ENCODE data around the gene MAK.
"Not testable (repeated sequence)": the region's sequence is repeated elsewhere in the genome, so short reads cannot be mapped to it uniquely, and the experiment has no call there.

The MAK gene

DNA sequence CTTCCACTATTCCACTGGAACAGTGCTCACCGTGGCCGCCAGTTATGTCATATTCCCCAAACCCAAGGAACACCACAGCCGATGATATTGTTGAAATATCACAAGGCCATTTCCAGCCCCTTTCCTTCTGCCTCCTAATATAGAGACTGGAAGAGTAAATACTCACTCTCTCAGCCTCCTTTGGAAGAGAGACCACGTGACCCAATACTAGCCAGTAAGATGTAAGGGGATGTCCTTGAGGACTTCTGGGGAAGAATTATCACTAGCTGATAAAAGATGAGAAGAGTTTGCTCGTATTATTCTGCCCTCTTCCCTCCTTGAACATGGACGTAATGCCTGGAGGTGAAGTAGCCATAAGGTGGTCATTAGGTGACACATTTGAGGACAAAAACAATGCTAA lies 13.5 kb downstream of the MAK start:
- Histone ChIP-seq H3K9me2 (replicated peaks; ENCODE audit: insufficient read depth, low read length) (no peaks in the 10 kb centered on the region), H2AFZ (ENCODE audit: low read length) (no peak overlapping the region), H3K9me3 (replicated peaks; ENCODE audit: insufficient read depth, low read length) (no peaks in the 10 kb centered on the region), H3K9ac (ENCODE audit: low read length) (no peak overlapping the region), H3K27ac (ENCODE audit: low read length) (no peak overlapping the region), H3K4me3 (ENCODE audit: low read length) (no peak overlapping the region), H3K79me2 (ENCODE audit: low read length) (no peaks in the 10 kb centered on the region), H3K4me2 (ENCODE audit: low read depth, low read length) (no peak overlapping the region), H4K20me1 (ENCODE audit: insufficient read depth, low read length) (no peaks in the 10 kb centered on the region), H3K27me3 (replicated peaks; ENCODE audit: insufficient read depth, low read length) (no peaks in the 10 kb centered on the region), H3K4me1 (ENCODE audit: low read length) (no peaks in the 10 kb centered on the region), H3K36me3 (replicated peaks; ENCODE audit: insufficient read depth, low read length) (no peaks in the 10 kb centered on the region), H3F3A (ENCODE audit: insufficient read depth, low read length) (no peaks in the 10 kb centered on the region)
- DNase-seq = no peak
- no peak for TF ChIP-seq EZH2phosphoT487 (IDR thresholded peaks at IDR 0.05; ENCODE audit: low read length)
- TF ChIP-seq, protein P1, sequence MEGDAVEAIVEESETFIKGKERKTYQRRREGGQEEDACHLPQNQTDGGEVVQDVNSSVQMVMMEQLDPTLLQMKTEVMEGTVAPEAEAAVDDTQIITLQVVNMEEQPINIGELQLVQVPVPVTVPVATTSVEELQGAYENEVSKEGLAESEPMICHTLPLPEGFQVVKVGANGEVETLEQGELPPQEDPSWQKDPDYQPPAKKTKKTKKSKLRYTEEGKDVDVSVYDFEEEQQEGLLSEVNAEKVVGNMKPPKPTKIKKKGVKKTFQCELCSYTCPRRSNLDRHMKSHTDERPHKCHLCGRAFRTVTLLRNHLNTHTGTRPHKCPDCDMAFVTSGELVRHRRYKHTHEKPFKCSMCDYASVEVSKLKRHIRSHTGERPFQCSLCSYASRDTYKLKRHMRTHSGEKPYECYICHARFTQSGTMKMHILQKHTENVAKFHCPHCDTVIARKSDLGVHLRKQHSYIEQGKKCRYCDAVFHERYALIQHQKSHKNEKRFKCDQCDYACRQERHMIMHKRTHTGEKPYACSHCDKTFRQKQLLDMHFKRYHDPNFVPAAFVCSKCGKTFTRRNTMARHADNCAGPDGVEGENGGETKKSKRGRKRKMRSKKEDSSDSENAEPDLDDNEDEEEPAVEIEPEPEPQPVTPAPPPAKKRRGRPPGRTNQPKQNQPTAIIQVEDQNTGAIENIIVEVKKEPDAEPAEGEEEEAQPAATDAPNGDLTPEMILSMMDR (IDR thresholded peaks at IDR 0.05; ENCODE audit: low read length) = no peak
- TF ChIP-seq EZH2 (optimal IDR thresholded peaks at IDR 0.05; ENCODE audit: low read depth, low read length) = no peak

DNA sequence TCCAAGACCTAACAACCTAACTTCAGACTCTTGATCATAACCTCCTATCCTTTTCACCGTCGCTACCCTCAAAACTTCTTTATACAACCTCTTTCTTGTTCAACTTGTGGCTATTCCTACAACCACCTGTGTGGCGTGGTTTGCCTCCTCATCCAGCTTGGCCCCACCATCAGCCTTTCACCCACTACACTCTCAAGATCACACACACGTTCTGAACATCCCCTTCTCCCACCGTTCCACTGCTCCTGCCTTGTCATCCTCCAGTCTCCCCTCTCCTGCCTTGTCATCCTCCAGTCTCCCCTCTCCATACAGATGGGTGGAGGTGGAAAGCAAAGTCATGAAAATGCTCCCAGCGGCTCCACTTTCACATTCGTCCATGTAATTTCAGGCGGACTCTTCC lies 14.0 kb downstream of the MAK start:
- Histone ChIP-seq H3K9me2 (replicated peaks; ENCODE audit: insufficient read depth, low read length) (no peaks in the 10 kb centered on the region), H3K4me1 (ENCODE audit: low read length) (no peaks in the 10 kb centered on the region), H3K9me3 (replicated peaks; ENCODE audit: insufficient read depth, low read length) (no peaks in the 10 kb centered on the region), H3K36me3 (replicated peaks; ENCODE audit: insufficient read depth, low read length) (no peaks in the 10 kb centered on the region), H3K4me3 (ENCODE audit: low read length) (no peak overlapping the region), H4K20me1 (ENCODE audit: insufficient read depth, low read length) (no peaks in the 10 kb centered on the region), H3K27ac (ENCODE audit: low read length) (no peak overlapping the region), H3F3A (ENCODE audit: insufficient read depth, low read length) (no peaks in the 10 kb centered on the region), H3K27me3 (replicated peaks; ENCODE audit: insufficient read depth, low read length) (no peaks in the 10 kb centered on the region), H3K9ac (ENCODE audit: low read length) (no peak overlapping the region), H3K4me2 (ENCODE audit: low read depth, low read length) (no peak overlapping the region), H2AFZ (ENCODE audit: low read length) (no peak overlapping the region), H3K79me2 (ENCODE audit: low read length) (no peaks in the 10 kb centered on the region)
- no peak for TF ChIP-seq EZH2 (optimal IDR thresholded peaks at IDR 0.05; ENCODE audit: low read depth, low read length)
- no peak for TF ChIP-seq EZH2phosphoT487 (IDR thresholded peaks at IDR 0.05; ENCODE audit: low read length)
- TF ChIP-seq, protein P1 (IDR thresholded peaks at IDR 0.05; ENCODE audit: low read length) = no peak
- no peak for DNase-seq

DNA sequence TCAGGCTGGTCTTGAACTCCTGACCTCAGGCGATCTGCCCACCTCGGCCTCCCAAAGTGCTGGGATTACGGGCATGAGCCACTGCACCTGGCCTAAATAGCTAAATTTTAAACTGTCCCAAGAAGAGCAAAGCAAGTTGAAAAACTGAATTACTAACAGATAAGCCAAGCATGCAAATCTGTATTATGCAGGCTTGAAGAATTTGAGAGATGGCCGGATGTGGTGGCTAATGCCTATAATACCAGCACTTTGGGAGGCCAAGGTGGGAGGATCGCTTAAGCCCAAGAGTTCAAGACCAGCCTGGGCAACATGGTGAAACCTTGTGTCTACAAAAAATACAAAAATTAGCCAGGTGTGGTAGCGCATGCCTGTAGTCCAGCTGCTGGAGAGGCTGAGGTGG lies 24.2 kb downstream of the MAK start:
- not testable (repeated sequence) for H3K9me3 ChIP-seq (replicated peaks; ENCODE audit: insufficient read depth, low read length); H3K36me3 ChIP-seq (replicated peaks; ENCODE audit: insufficient read depth, low read length); H4K20me1 ChIP-seq (ENCODE audit: insufficient read depth, low read length); DNase-seq; H3F3A ChIP-seq (ENCODE audit: insufficient read depth, low read length); H3K4me1 ChIP-seq (ENCODE audit: low read length); H3K27ac ChIP-seq (ENCODE audit: low read length); H3K9ac ChIP-seq (ENCODE audit: low read length); H3K4me2 ChIP-seq (ENCODE audit: low read depth, low read length); H3K9me2 ChIP-seq (replicated peaks; ENCODE audit: insufficient read depth, low read length); H2AFZ ChIP-seq (ENCODE audit: low read length); H3K27me3 ChIP-seq (replicated peaks; ENCODE audit: insufficient read depth, low read length); H3K79me2 ChIP-seq (ENCODE audit: low read length); H3K4me3 ChIP-seq (ENCODE audit: low read length)

DNA sequence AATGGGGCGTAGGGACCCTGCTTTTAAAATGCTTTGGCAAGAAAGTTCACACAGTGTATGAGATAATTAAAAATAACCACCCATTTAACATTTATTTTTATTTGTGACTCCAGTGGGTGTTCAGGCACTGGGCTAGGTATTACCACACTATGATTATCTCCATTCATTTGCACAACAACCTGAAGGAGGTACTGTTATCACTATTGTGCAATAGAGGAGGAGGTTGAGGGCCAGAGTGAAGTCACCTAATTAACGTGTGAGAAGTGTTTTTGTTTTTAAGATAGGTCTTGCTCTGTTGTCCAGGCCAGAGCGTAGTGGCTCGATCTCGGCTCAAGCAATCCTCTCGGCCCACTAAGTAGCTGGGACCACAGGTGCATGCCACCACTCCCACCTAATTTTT lies 29.2 kb downstream of the MAK start:
- Histone ChIP-seq H3K36me3 (replicated peaks; ENCODE audit: insufficient read depth, low read length) (no peaks in the 10 kb centered on the region), H3K79me2 (ENCODE audit: low read length) (no peaks in the 10 kb centered on the region), H3K27ac (ENCODE audit: low read length) (no peak overlapping the region), H3F3A (ENCODE audit: insufficient read depth, low read length) (no peaks in the 10 kb centered on the region), H2AFZ (ENCODE audit: low read length) (no peak overlapping the region), H3K4me3 (ENCODE audit: low read length) (no peak overlapping the region), H3K27me3 (replicated peaks; ENCODE audit: insufficient read depth, low read length) (no peaks in the 10 kb centered on the region), H4K20me1 (ENCODE audit: insufficient read depth, low read length) (no peaks in the 10 kb centered on the region), H3K9ac (ENCODE audit: low read length) (no peak overlapping the region), H3K9me3 (replicated peaks; ENCODE audit: insufficient read depth, low read length) (no peaks in the 10 kb centered on the region), H3K9me2 (replicated peaks; ENCODE audit: insufficient read depth, low read length) (no peaks in the 10 kb centered on the region), H3K4me1 (ENCODE audit: low read length) (no peaks in the 10 kb centered on the region), H3K4me2 (ENCODE audit: low read depth, low read length) (no peak overlapping the region)
- no peak for TF ChIP-seq EZH2 (optimal IDR thresholded peaks at IDR 0.05; ENCODE audit: low read depth, low read length)
- no peak for TF ChIP-seq EZH2phosphoT487 (IDR thresholded peaks at IDR 0.05; ENCODE audit: low read length)
- TF ChIP-seq, protein P1 (IDR thresholded peaks at IDR 0.05; ENCODE audit: low read length) = no peak
- no peak for DNase-seq

Data from MM.1S (cell line).